IMR-90 (cell line): ENCODE data around the gene LEMD1. TPM values are rescaled to one million over a fixed set of nuclear protein-coding genes. Genes with fewer than 3 reads are reported as not detected.

Source experiments
- ATAC-seq: fragments of 200-7000 bp; cut with Tn5 transposase; 2 replicates; pipeline ENCODE4 v1.9.1; 2020; ENCODE audit warnings: low read depth, mild to moderate bottlenecking, moderate library complexity
- BruUV-seq: library from RNA; stranded (reverse); fragments of 400-500 nt; replicated peaks from 2 replicates; lab custom pipeline; 2021; lab: Mats Ljungman, UMichigan
- CTCF ChIA-PET: fragments of 300-600 bp; formaldehyde crosslinking; extraction: SDS; loops from one replicate; lab custom pipeline; 2021; ENCODE audit warnings: antibody characterized with exemption; lab: Yijun Ruan, JAX
- POLR2A ChIA-PET: fragments of 300-600 bp; sonication (Branson Sonifier 250); formaldehyde crosslinking; loops from one replicate; lab custom pipeline; 2022; ENCODE audit warnings: antibody characterized with exemption; ENCODE audit not compliant: unreplicated experiment; lab: Charles Lee
- DNase-seq: peaks from one replicate; pipeline ENCODE4 v3.0.0; 2013
- H2AFZ ChIP-seq: replicated peaks from 2 replicates; pipeline ENCODE3; 2013; ENCODE audit warnings: low read length, mild to moderate bottlenecking; ENCODE audit not compliant: poor library complexity
- H2AK5ac ChIP-seq: 2 replicates; pipeline ENCODE4 v1.6.1; 2013; ENCODE audit warnings: low read depth, low read length, inconsistent platforms
- H2AK9ac ChIP-seq: replicated peaks from 2 replicates; pipeline ENCODE3; 2013; ENCODE audit warnings: mild to moderate bottlenecking, low read depth, low read length, moderate library complexity; ENCODE audit not compliant: poor library complexity
- H2BK120ac ChIP-seq: 2 replicates; pipeline ENCODE4 v1.6.1; 2013; ENCODE audit warnings: low read depth, low read length, inconsistent platforms
- H2BK15ac ChIP-seq: 3 replicates; pipeline ENCODE4 v1.6.1; 2013; ENCODE audit warnings: low read depth, low read length, inconsistent platforms
- H2BK20ac ChIP-seq: 2 replicates; pipeline ENCODE4 v1.6.1; 2013; ENCODE audit warnings: low read depth, mild to moderate bottlenecking, inconsistent platforms, low read length, moderate library complexity
- H2BK5ac ChIP-seq: 2 replicates; pipeline ENCODE4 v1.6.1; 2013; ENCODE audit warnings: mild to moderate bottlenecking, low read depth, low read length, inconsistent platforms; ENCODE audit not compliant: poor library complexity, severe bottlenecking
- H3K14ac ChIP-seq: replicated peaks from 2 replicates; pipeline ENCODE4 v1.6.1; 2013; ENCODE audit warnings: low read depth, low read length, inconsistent platforms
- H3K18ac ChIP-seq: 2 replicates; pipeline ENCODE4 v1.6.1; 2013; ENCODE audit warnings: low read depth, low read length, control low read depth
- H3K23ac ChIP-seq: 2 replicates; pipeline ENCODE4 v1.6.1; 2013; ENCODE audit warnings: low read depth, low read length, inconsistent platforms
- H3K27ac ChIP-seq: 2 replicates; pipeline ENCODE4 v1.5.1; 2013; ENCODE audit warnings: mild to moderate bottlenecking, control low read depth, low read length; ENCODE audit not compliant: insufficient read depth
- H3K27me3 ChIP-seq: 2 replicates; pipeline ENCODE4 v1.6.1; 2013; ENCODE audit warnings: low read length; ENCODE audit not compliant: control insufficient read depth, insufficient read depth
- H3K36me3 ChIP-seq: 2 replicates; pipeline ENCODE4 v1.6.1; 2013; ENCODE audit warnings: low read length, mixed read lengths; ENCODE audit not compliant: control insufficient read depth, insufficient read depth
- H3K4ac ChIP-seq: 2 replicates; pipeline ENCODE4 v1.6.1; 2013; ENCODE audit warnings: low read depth, low read length, inconsistent platforms
- H3K4me1 ChIP-seq: 2 replicates; pipeline ENCODE4 v1.6.1; 2013; ENCODE audit warnings: low read length, mixed read lengths; ENCODE audit not compliant: control insufficient read depth, insufficient read depth
- H3K4me2 ChIP-seq: 2 replicates; pipeline ENCODE4 v1.6.1; 2013; ENCODE audit warnings: low read depth, mild to moderate bottlenecking, control low read depth, low read length, moderate library complexity
- H3K4me3 ChIP-seq: 2 replicates; pipeline ENCODE4 v1.5.1; 2013; ENCODE audit warnings: low read depth, mild to moderate bottlenecking, control low read depth, low read length, moderate library complexity; ENCODE audit not compliant: insufficient read depth
- H3K56ac ChIP-seq: 2 replicates; pipeline ENCODE4 v1.6.1; 2013; ENCODE audit warnings: low read length, inconsistent platforms; ENCODE audit not compliant: insufficient read depth; ENCODE audit errors: extremely low read depth
- H3K79me1 ChIP-seq, 2 experiments: 2 replicates each; pipeline ENCODE4 v1.6.1; 2013; ENCODE audit warnings: low read length in 2 of 2, inconsistent platforms in 1 of 2, low read depth in 1 of 2
- H3K9ac ChIP-seq: 2 replicates; pipeline ENCODE4 v1.6.1; 2013; ENCODE audit warnings: low read depth, low read length, control low read depth
- H3K9me1 ChIP-seq: 2 replicates; pipeline ENCODE4 v1.6.1; 2013; ENCODE audit warnings: low read length, inconsistent platforms; ENCODE audit not compliant: insufficient read depth
- H3K9me3 ChIP-seq: 2 replicates; pipeline ENCODE4 v1.6.1; 2013; ENCODE audit warnings: low read length; ENCODE audit not compliant: control insufficient read depth, insufficient read depth
- H4K20me1 ChIP-seq: 2 replicates; pipeline ENCODE4 v1.6.1; 2013; ENCODE audit warnings: low read length, inconsistent platforms; ENCODE audit not compliant: insufficient read depth
- H4K5ac ChIP-seq: 2 replicates; pipeline ENCODE4 v1.6.1; 2013; ENCODE audit warnings: mild to moderate bottlenecking, low read depth, low read length, control low read depth
- H4K8ac ChIP-seq, 2 experiments: 2 replicates each; pipeline ENCODE4 v1.6.1; 2013; ENCODE audit warnings: low read depth in 2 of 2, low read length in 2 of 2, control low read depth in 1 of 2, inconsistent platforms in 1 of 2
- H4K91ac ChIP-seq: 2 replicates; pipeline ENCODE4 v1.6.1; 2013; ENCODE audit warnings: low read depth, low read length, inconsistent platforms; ENCODE audit not compliant: insufficient read depth
- CEBPB ChIP-seq: IDR thresholded peaks from 2 replicates; pipeline ENCODE4 v1.6.1; 2012; ENCODE audit warnings: low read depth, low read length, improper control_type of control experiment
- FOS ChIP-seq: fragments of 150-350 bp; IDR thresholded peaks from 2 replicates; pipeline ENCODE4 v1.6.1; 2016; ENCODE audit warnings: low read depth, low read length
- MXI1 ChIP-seq: IDR thresholded peaks from 2 replicates; pipeline ENCODE4 v1.6.1; 2012; ENCODE audit warnings: low read depth, mild to moderate bottlenecking, low read length, moderate library complexity, borderline replicate concordance
- NFE2L2 ChIP-seq: fragments of 150-350 bp; IDR thresholded peaks from 2 replicates; pipeline ENCODE4 v1.6.1; 2016; ENCODE audit warnings: low read depth, mild to moderate bottlenecking, low read length
- RAD21 ChIP-seq: IDR thresholded peaks from 2 replicates; pipeline ENCODE4 v1.6.1; 2012; ENCODE audit warnings: low read length, improper control_type of control experiment
- dilution Hi-C: fragments of 300-500 bp; cut with HindIII; formaldehyde crosslinking; loops from one replicate; pipeline ENCODE4 v1.14.3; 2018; ENCODE audit warnings: low sequenced_read_pairs; ENCODE audit not compliant: unreplicated experiment
- in situ Hi-C: fragments of 300-500 bp; cut with MboI; formaldehyde crosslinking; loops from 3 replicates; pipeline ENCODE4 v1.14.3; 2019; ENCODE audit warnings: low sequenced_read_pairs, inconsistent platforms, mixed read lengths
- intact Hi-C: fragments of 100-400 bp; cut with micrococcal nuclease; formaldehyde crosslinking; loops from 2 replicates; pipeline ENCODE4 v1.10.0; 2022
- polyA plus RNA-seq, 3 experiments: library from polyadenylated mRNA; depleted of rRNA; stranded (reverse); fragments of >200 nt; gene quantifications; 2 replicates each; pipeline ENCODE4 v1.2.3, GENCODE V29; 2012; ENCODE audit warnings: low replicate concordance in 1 of 3
- total RNA-seq: library from RNA; depleted of rRNA; stranded (reverse); fragments of >200 nt; gene quantifications from 2 replicates; pipeline ENCODE4 v1.2.3, GENCODE V29; 2012
- TF ChIP-seq, protein P1 (sequence below): fragments of 150-350 bp; IDR thresholded peaks from 2 replicates; pipeline ENCODE4 v1.6.1; 2016; ENCODE audit warnings: low read depth, mild to moderate bottlenecking, low read length, moderate library complexity, borderline replicate concordance

Gene LEMD1
- total and polyA plus RNA-seq, 2 of the 4 experiments (the other 2 are of a cell fraction): not detected

DNA sequence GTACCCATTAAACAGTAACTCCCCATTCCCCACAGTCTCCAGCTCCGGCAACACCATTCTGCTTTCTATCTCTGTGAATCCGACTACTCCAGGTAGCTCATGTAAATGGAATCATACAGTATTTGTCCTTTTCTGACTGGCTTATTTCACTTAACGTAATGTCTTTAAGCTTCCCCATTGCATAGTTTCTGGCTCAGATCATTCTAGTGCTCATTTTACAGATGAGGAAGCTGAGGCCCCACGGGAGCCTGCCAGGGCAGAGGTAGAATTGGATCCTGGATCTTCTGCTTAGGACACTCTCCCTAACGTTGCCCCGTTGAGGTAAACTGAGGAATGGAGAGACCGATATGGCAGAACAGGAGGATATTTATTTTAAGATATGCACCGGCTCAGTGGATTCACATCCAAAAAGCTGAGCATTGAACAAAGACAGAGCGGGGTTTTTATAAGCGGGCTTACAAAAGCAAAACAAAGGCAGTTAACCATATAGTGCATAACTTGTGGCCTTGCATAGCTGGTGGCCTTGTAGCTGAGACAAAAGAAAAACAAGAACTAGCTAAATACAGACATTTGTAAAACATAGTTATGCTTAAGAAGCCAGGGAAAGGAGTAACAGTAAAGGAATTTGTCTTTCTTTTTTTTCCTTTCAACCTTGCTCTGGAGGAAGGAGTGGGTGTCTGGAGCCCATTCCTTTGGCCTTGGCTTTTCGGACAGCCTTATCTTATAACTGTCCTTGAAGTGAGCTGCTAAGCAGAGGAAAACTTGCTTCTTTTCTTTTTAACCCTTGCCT, 49.8 kb downstream of the LEMD1 start (continued):
- no peak for TF ChIP-seq CEBPB
- TF ChIP-seq RAD21: no peak
- no peak for TF ChIP-seq NFE2L2
- TF ChIP-seq MXI1: no peak

DNA sequence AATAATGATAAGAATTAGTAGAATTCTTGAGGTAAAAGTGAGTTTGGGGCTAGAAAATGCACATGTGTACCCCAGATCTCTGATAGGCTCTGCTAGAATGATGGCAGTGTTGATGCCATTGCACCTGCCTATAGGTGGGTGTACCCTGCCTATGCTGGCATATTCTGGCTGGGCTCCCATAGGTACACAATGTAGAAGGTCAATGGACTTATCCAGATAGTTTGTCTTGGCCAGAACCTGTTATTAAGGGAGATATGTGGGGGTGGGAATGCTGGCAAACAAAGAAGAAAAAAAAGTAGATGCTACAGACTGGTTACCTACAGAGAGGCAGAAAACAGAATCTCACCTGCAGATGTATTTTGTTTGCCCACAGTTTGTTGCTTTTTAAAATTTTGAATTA, 51.1 kb downstream of the LEMD1 start:
- Histone ChIP-seq H3K4me2 (no peak overlapping the region), H2BK15ac (no peak overlapping the region), H3K14ac (no peak overlapping the region), H2BK5ac (no peak overlapping the region), H3K27me3 (peaks cover 4% of the 10 kb centered on the region; the same call in 1 of the 2 replicates), H3K4me1 (peaks cover 19% of the 10 kb centered on the region), H3K9ac (no peak overlapping the region), H4K91ac (no peak overlapping the region), H3K9me3 (no peaks in the 10 kb centered on the region), H3K27ac (no peak overlapping the region), H3K56ac (no peak overlapping the region), H3K79me1 (no peaks in the 10 kb centered on the region), H2BK120ac (no peak overlapping the region), H4K20me1 (peaks cover 4% of the 10 kb centered on the region; the same call in 1 of the 2 replicates), H3K4ac (no peak overlapping the region), H2AK9ac (no peak overlapping the region), H4K8ac (no peak overlapping the region), H3K18ac (no peak overlapping the region), H3K4me3 (no peak overlapping the region), H3K9me1 (peaks cover 10% of the 10 kb centered on the region), H3K23ac (no peak overlapping the region), H2AFZ (no peak overlapping the region), H3K36me3 (no peaks in the 10 kb centered on the region), H2AK5ac (no peak overlapping the region), H4K5ac (no peak overlapping the region), H2BK20ac (no peak overlapping the region)
- dilution Hi-C loops: no loop called here
- TF ChIP-seq NFE2L2 (no peak), FOS (no peak)
- TF ChIP-seq, protein P1, sequence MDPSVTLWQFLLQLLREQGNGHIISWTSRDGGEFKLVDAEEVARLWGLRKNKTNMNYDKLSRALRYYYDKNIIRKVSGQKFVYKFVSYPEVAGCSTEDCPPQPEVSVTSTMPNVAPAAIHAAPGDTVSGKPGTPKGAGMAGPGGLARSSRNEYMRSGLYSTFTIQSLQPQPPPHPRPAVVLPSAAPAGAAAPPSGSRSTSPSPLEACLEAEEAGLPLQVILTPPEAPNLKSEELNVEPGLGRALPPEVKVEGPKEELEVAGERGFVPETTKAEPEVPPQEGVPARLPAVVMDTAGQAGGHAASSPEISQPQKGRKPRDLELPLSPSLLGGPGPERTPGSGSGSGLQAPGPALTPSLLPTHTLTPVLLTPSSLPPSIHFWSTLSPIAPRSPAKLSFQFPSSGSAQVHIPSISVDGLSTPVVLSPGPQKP: no peak
- DNase-seq (no peak), ATAC-seq (no peak)
- in situ Hi-C loops: no loop called here
- ChIA-PET CTCF (interaction anchor here (2.5 kb wide), 1 partner anchor 17 kb away, joined by 9 read pairs; no protein-coding TSS in a partner anchor), POLR2A (no interaction called here)
- no TSS peak for BruUV-seq
- intact Hi-C loops: no loop called here
